ENCODE results near the gene GADD45GIP1. TPM values are rescaled to one million over a fixed set of nuclear protein-coding genes. Genes with fewer than 3 reads are reported as not detected.

GADD45GIP1 gene
- polyA plus RNA-seq, 1 donor from 2014 or later: 21.3 TPM

DNA sequence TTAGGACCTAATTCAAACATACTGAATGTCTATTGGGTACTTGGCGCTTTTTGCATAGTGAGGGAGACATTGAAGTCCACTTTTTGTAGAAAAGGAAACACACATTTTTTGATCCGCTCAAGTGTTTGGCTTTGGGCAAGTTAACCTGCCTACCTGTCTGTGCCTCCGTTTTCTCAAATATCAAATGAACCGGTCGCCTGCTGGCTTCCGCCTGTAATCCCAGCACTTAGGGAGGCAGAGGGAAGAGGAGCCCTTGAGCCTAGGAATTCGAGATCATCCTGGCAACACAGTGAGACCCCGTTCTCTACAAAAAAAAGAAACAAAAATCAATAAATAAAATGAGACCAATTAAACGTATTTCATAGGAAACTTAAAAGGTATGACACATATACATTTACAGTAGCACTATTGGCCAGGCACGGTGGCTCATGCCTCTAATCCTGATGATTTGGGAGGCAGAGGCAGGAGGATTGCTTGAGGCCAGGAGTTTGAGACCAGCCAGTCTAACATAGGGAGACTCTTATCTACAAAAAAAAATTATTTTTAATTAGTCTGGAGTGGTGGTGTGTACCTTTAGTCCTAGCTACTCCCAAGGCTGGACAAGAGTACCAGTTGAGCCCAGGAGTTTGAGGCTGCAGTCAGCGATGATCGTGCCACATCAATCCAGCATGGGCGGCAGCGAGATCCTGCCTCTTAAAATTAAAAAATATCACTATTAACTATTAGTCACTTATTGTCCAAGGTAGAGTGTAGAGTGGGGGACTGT lies 10.1 kb downstream of the GADD45GIP1 start:
- Histone ChIP-seq H3K9ac (ENCODE audit: low read length) (peak overlapping the region; percentile 88), H3K27me3 (ENCODE audit: insufficient read depth, low read depth, low read length) (no peaks in the 10 kb centered on the region), H3K4me3 (ENCODE audit: low read length) (peak overlapping the region; percentile 95), H3K9me2 (ENCODE audit: insufficient read depth, low read length) (no peaks in the 10 kb centered on the region), H3K36me3 (ENCODE audit: insufficient read depth, low read length) (no peaks in the 10 kb centered on the region), H3F3A (ENCODE audit: insufficient read depth, low read length, poor library complexity, severe bottlenecking) (peaks cover 5% of the 10 kb centered on the region), H3K79me2 (replicated peaks; ENCODE audit: insufficient read depth, low read length) (peaks cover 18% of the 10 kb centered on the region), H2AFZ (ENCODE audit: low read depth, low read length) (no peak overlapping the region), H3K4me2 (ENCODE audit: low read length) (peak overlapping the region; percentile 91), H4K20me1 (ENCODE audit: insufficient read depth) (no peaks in the 10 kb centered on the region), H3K9me3 (ENCODE audit: low read length) (no peaks in the 10 kb centered on the region), H3K27ac (ENCODE audit: low read length) (peak overlapping the region; percentile 81)
- TF ChIP-seq POLR2AphosphoS5 (IDR thresholded peaks at IDR 0.05) (no peak), EP300 (conservative IDR thresholded peaks at IDR 0.05; ENCODE audit: poor library complexity, severe bottlenecking) (no peak), RAD21 (conservative IDR thresholded peaks at IDR 0.05) (no peak), CTCF (IDR thresholded peaks at IDR 0.05; ENCODE audit: poor library complexity, severe bottlenecking) (no peak), MXI1 (conservative IDR thresholded peaks at IDR 0.05; ENCODE audit: poor library complexity, severe bottlenecking) (no peak), REST (IDR thresholded peaks at IDR 0.05; ENCODE audit: borderline replicate concordance) (no peak)

GRCh38 chr19:12946092-12946721 lies 10.8 kb downstream of the GADD45GIP1 start:
- Histone ChIP-seq H3K4me3 (ENCODE audit: low read length) (peak overlapping the region; percentile 95), H2AFZ (ENCODE audit: low read depth, low read length) (no peak overlapping the region), H3K27me3 (ENCODE audit: insufficient read depth, low read depth, low read length) (no peaks in the 10 kb centered on the region), H3K36me3 (ENCODE audit: insufficient read depth, low read length) (no peaks in the 10 kb centered on the region), H3K9me3 (ENCODE audit: low read length) (no peaks in the 10 kb centered on the region), H3K9me2 (ENCODE audit: insufficient read depth, low read length) (no peaks in the 10 kb centered on the region), H3K27ac (ENCODE audit: low read length) (peak overlapping the region; percentile 81), H3K79me2 (replicated peaks; ENCODE audit: insufficient read depth, low read length) (peaks cover 18% of the 10 kb centered on the region), H3K4me2 (ENCODE audit: low read length) (peak overlapping the region; percentile 91), H4K20me1 (ENCODE audit: insufficient read depth) (no peaks in the 10 kb centered on the region), H3K9ac (ENCODE audit: low read length) (peak overlapping the region; percentile 88), H3F3A (ENCODE audit: insufficient read depth, low read length, poor library complexity, severe bottlenecking) (peaks cover 5% of the 10 kb centered on the region)
- no peak for TF ChIP-seq POLR2AphosphoS5 (IDR thresholded peaks at IDR 0.05)
- TF ChIP-seq CTCF (IDR thresholded peaks at IDR 0.05; ENCODE audit: poor library complexity, severe bottlenecking): no peak
- TF ChIP-seq RAD21 (conservative IDR thresholded peaks at IDR 0.05): no peak
- TF ChIP-seq TAF1 (IDR thresholded peaks at IDR 0.05; ENCODE audit: low read depth): no peak
- no peak for TF ChIP-seq SMC3 (conservative IDR thresholded peaks at IDR 0.05; ENCODE audit: poor library complexity)
- TF ChIP-seq MXI1 (conservative IDR thresholded peaks at IDR 0.05; ENCODE audit: poor library complexity, severe bottlenecking): no peak
- TF ChIP-seq EZH2 (IDR thresholded peaks at IDR 0.05; ENCODE audit: borderline replicate concordance, insufficient read depth, low read length, poor library complexity, severe bottlenecking): no peak
- TF ChIP-seq EP300 (conservative IDR thresholded peaks at IDR 0.05; ENCODE audit: poor library complexity, severe bottlenecking): no peak
- no peak for TF ChIP-seq REST (IDR thresholded peaks at IDR 0.05; ENCODE audit: borderline replicate concordance)
